HG02623 (cell line): Measurements from ENCODE around the gene AGAP3.

Source experiments
- ATAC-seq: cut with Tn5 transposase; IDR thresholded peaks from one replicate; pipeline ENCODE4 v1.9.1; 2021; ENCODE audit warnings: moderate library complexity; ENCODE audit not compliant: unreplicated experiment

The AGAP3 gene

DNA sequence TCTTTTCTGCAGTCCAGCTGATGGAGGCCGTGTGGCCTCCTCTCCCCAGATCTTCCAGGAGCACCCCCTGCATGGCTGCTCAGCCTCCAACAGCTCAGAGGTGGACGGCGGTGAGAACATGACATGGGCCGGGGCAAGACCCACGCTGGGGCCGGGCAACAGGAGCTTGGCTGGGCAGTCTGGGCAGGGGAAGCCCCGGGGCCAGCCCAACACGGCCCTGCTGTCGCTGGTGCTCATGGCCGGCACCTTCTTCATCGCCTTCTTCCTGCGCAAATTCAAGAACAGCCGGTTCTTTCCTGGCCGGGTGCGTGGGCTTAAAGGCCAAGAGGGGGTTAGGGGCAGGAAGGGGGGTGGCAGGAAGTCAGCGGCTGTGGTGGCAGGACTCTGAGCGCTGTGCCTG is 12.3 kb upstream of the AGAP3 start:
- ATAC-seq, result no peak

DNA sequence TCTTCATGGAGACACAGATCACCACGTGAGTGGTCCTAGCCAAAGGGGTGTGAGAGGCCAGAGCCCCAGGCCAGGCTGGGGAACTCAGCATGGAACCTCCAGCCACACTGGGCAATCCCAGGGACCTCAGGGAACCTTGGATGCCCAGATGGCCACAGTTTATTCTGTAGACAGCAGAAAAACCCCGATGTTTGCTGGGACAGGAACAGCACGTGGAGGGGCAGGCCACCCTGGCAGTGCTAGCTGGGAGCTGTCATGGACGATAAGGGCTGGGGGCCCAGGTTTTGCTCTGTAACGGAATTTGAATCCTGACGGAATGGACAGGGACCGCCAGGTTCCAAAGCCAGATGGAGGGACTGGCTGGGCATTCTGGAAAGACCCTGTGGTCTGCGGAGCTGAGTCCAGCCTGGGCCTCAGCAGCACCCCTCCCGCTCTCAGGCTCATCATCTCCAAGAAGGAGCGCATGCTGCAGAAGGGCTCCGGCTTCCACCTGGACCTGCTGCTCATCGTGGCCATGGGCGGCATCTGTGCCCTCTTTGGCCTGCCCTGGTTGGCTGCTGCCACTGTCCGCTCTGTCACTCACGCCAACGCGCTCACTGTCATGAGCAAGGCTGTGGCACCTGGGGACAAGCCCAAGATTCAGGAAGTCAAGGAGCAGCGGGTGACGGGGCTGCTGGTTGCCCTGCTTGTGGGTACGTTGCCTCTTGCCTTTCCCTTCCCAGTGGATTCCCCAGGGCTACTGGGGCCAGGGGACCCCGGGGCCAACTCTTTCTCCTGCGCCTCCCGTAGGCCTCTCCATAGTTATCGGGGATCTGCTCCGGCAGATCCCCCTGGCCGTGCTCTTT is 11.2 kb upstream of the AGAP3 start:
- no peak for ATAC-seq

DNA sequence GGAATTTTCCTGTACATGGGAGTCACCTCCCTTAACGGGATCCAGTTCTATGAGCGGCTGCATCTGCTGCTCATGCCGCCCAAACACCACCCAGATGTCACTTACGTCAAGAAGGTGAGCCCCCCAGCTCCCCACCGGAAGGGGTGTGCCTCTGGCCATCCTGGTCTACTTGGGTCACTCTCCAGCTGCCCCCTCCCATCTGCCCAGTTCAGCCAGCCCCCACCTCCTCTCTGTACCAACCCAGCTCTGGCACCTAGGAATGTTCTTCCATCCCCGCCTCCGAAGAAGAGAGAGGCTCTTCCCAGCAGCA is 10.7 kb upstream of the AGAP3 start:
- ATAC-seq, result no peak

DNA sequence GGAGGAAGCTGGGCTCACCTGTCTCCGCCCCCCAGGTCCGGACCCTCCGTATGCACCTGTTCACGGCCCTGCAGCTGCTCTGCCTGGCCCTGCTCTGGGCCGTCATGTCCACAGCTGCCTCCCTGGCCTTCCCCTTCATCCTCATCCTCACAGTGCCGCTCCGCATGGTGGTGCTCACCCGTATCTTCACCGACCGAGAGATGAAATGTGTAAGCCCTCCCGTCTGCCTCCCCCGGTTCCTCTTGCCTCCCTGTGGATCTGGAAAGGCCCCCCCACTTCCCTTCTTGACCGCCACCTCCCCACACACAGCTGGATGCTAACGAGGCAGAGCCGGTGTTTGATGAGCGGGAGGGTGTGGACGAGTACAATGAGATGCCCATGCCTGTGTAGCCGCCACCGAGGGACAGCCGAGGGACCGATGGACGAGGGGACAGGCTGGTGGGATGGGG is 10.3 kb upstream of the AGAP3 start:
- ATAC-seq, result no peak

DNA sequence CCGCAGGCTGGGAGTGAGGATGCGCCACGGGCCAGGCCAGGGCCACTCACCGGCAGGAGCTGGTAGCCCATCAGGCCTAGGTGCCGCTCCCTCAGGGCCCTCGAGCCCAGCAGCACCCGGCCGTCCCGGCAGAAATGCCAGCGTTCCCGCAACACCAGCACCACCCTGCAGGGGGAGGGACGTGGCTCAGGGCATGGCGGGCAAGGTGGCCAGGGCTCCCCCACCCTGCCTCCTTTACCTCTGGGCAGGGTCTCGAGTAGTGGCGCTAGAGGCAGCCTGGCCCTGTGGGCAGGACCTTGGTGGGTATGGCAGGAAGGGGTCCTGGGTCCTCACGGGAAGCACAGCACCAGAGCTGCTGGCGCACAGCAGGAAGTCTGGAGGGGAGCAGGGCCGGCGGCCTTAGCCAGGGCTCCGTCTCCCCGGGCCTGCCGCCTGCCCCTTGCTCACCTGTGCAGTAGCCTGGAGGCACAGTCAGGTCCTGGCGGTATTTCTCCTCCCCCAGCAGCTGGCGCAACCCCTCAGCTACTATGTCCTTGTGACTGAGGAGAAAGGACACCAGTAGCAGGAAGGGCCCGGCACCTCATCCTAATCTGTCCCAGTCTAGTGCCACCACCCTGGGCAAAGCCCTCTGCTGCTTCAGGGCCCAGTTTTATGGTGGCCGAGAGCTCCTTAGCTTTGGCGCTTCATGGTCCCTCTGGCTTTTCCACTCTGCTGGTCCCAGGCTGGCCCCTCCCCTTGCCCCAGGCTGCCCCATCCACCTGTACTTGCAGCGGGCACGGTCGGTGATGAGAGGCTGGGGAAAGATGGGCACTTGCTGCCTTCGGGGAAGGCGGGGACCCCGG is 9.2 kb upstream of the AGAP3 start:
- ATAC-seq, result no peak

DNA sequence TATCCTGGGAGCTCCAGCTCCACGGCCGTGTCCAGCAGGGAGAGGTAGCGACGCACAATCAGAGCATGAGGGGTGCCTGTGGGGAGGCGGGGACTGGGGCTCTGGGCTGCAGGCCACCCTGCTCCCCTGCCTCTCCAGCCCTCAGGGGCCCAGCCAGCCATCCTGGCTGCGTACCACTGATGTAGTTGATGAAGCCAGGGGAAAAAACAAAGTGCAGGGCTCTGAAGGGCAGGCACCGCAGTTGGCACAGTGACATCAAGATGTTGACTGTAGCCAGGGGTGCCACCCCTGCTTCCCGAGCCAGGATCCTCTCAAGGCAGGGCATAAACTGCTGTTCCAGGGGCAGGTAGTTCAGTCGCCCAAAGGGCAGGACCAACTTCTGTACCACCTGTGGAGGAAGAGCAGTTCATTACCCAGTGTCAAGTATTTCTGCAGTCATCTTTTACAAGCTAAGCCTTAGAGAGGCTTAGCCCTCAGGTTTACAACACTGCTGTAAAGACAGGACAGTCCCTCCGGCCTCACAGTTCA is 8.5 kb upstream of the AGAP3 start:
- ATAC-seq, result no peak

DNA sequence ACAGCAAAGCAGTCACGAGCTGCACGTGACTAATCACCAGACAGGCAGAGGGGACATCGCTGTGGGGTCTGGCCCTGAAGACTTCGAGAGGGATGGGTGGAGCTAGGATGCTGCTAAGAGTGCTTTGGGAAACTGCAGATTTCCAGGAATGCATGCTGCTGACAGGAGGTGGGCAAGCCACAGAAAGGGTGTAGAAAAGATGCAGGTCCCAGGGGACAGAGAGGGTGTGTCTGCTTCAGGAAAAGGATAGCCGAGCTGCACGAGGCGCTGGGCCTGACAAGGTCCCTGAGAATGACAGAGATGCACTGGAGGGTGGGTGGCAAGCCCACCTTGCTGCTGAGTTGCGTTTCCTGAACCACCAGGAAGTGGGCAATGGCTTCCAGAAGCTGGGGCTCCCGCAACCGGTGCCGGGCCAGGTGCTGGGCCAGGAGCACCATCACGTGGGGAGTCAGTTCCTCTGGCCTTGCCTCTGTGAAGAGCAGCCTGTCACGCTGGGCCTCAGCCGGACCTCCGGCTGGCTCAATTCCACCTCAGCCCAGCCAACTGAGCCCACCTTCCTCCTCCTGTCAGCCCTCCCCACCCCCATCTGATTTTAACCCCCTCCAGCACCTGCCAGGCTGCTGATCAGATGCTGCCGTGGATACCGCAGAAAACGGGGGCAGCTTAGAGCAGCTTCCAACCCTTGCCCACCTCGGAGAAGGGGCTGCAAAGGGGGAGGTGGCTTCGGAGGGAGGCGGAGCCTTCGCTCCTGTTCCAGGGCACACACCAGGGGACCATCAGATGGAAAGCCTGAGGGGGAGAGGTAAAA is 7.8 kb upstream of the AGAP3 start:
- no peak for ATAC-seq

DNA sequence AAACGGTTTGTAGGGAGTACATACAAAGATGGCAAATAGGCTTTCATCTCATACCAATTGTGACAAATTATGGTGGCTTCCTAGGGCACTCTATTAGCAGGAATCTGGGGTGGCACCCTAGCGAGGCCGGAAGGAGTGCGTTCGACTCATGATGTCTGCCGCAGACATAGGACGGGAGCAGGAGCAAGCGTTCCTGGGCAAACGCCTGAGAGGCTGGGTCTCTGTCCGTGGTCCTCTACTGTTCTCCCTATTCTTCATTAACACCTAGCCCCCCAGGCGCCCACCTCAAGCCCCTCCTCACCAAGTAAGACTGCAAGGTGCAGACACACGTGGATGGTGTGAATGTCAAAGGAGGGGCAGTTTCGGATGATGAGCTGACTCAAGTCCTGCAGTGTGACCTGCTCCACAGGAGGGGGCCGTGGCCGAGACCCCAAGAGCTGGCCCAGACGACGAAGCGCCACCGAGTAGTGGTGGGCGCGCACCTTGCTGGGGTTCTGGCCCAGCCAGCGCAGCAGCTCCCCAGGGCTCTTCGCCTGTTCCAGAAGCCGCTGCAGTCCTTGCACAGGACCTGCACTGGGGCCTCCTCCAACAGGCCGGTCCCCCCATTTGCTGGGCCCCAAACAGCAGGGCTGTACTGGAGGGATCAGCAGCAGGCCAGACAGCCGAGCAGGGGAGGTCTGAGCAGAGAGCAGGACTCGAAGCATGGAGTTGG is 6.9 kb upstream of the AGAP3 start:
- ATAC-seq, result no peak

DNA sequence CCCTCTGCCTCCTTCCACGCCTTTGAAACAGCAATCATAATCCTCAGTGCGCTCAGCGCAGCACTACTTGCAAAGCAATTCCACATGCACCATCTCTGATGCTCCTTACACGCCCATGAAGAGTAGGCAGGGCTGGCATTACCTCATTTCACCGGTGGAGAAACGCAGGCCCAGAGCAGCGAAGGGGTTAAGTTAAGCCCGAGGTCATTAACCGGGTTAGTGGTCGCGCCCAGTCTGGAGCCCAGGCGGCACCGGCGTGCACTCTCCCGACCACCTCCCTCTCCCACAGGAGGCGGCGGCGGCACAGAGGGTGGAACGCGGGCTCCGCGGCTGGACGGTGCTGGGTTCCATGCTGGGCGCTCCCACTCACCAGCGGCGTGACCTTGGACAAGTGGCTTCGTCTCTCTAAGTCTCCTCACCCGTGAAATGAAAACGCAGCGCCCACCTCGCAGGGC is 6.2 kb upstream of the AGAP3 start:
- ATAC-seq, result peak; percentile 1

DNA sequence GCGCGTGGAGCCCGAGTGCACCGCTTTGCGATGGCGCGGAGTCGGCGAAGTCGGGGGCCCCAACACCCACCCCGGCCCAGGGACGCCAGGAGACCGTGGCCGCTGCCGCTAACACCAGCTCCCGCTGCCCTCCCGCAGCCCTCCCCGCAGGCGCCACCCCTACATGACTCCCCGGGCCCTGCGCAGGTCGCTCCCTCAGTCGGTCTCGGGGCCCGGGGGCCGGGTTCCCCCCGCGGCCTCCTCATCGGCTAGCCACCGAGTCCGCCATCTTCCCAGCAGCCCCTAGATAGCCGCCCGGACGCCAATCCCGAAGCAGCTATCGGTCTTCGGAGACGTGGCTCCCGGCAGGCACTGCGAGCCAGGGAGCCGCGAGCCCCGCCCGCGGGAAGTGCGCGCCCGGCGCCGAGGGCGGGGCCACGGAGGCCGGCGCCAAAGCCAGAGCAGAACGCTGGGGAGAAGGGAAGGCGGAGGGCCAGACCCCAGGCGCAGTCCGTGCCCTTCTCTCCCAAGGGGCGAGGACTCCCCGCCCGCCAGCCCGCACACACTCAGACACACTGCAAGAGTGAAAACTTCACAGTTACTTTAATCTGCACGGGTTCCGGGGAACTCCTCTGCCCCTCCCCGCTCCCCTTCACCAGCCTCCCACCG is 5.6 kb upstream of the AGAP3 start, which contains the start of gene FASTK:
Gene FASTK (minus strand): TSS at position 288 of the 648 bp plus-strand sequence. CDS start 43 bp downstream, at position 245.
- peak; percentile 70 for ATAC-seq

DNA sequence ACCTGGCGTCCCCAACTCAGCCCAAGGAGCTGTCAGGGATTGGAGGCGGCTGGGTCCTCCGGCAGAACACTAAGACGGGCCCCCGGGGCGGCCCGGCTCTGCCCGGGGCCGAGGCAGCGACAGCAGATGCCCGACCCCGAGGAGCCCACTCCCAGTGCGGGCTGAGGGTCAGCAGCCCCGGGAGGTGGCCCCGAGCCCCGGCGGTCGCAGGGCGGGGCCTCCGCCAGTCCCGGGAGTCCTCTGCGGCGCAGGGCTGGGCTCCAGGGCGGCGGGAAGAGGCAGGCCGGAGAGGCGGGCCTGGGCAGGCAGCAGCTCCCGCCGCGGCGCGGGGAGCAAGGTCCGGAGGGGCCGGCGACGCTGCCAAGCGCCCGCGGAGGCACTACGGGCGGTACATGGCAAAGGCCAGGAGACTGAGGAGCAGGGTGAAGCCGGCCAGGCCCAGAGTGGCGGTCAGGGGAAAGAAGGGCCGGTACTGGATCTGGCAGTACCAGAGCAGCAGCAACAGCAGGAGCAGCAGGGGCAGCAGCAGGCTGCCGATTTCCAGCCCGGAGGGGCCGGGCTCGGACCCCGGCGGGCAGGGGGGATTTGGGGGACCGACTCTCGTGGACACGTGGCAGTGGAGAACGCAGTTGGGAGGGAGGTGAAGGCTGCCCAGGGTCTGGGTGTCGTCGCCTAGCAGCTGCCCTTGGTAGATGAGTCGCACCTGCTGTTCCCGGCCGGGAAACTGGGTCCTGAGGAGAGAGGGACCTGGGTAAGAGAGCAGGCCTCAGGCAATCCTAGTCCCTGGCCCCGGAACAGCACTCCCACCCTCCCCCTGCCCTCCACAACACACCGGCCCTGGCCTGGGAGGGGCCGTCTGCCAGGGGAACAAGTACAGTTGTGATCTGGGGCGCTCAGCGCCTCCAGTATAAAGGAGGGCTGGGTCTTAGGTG is 4.8 kb upstream of the AGAP3 start:
- ATAC-seq, result no peak

DNA sequence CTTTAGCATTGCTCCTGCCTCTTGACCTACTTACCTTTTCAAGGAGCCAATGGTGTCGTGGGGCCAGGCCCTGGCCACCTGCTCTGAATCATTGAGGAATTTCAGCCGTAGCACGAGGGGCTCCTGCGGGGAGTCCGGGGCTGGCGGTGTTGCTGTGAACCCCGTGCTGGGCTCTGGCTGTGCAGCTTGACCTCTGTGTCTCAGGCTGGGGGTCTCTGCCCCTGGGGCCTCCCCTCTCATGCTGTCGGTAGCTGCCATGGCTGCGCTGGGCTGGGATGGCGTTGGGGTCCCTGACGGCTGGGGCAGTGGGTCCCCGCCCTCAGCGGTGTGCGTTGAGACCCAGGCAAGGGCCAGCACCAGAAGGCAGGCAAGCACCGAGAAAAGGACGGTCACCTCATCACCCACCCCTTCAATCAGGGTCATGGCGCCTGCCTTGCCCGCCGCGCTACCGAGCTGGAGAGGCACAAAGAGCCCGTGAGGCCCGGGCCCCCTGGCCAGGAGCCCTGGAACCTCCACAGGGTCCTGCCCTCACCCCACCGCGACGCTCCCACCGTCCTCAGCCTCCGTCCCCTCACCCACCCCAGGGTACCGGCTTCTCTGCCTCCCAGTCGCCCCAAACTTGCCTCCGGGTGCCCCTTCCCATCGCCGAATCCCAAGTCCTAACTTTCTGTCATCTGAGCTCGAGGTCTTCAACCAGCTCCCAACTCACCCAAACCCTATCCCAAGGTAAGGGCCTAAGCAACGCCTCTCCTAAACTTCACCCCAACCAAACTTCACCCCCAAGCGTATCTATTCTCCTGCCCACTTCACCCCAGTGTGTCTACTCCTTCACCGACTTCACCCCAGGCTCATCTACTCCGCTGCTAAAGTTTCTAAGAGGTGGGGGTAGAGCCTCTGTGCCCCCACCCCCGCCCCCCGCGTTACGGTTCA is 3.9 kb upstream of the AGAP3 start:
- no peak for ATAC-seq

DNA sequence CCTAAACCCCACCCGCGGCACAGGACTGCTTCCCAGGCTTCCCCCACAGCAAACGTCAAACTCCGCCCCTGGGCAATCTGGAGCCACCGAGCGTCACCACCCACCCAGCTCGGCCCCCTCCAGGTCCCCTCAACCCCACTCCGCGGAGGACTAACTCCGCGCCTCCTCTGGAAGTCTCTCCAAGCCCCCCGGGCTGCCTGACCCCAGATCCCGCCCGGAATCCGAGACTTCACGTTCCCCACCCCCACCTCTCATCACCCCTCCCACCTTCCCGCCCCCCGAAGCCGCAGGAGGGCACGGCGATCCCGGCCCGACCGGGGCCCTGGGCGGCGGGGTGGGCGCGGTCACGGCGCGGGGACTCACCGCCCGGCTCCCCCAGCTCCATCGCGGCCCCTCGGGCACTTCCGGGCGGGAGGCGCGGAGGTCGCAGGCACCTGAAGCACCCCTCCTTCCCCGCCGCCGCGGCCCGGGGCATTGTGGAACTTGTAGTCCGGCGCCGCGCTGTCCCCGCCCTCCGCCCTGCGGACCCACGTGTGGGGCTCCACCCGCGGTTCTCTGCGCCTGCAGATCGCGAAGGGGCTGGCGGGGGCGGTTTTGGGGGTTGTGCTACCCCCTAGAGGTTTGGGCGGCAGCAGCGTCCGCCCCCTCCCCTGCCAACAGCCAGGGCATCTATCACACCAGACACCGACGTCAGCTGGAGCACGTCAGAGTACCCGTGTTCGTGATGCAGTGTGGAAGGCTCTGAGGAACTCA is 3.0 kb upstream of the AGAP3 start, which contains the start of gene TMUB1:
Gene TMUB1 (minus strand): TSS at position 423 of the 753 bp plus-strand sequence. CDS start 930 bp downstream, outside the sequence.
- peak; percentile 43 for ATAC-seq

DNA sequence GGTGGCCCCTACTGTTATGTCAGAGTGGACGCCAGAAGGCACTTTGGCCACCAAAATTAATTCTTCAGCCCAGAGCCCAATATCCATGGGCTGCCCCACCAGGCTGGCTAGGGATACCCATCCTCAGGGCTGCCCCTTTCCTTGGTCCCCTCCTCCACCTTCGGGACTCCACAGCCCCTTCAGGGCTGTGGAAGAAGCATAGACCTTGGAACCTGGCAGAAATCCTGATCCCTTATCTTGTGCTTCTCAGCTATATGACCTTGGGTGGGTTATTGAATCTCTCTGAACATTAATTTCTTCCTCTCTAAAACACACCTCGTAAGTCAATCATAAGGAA is 2.5 kb upstream of the AGAP3 start:
- ATAC-seq, result no peak

DNA sequence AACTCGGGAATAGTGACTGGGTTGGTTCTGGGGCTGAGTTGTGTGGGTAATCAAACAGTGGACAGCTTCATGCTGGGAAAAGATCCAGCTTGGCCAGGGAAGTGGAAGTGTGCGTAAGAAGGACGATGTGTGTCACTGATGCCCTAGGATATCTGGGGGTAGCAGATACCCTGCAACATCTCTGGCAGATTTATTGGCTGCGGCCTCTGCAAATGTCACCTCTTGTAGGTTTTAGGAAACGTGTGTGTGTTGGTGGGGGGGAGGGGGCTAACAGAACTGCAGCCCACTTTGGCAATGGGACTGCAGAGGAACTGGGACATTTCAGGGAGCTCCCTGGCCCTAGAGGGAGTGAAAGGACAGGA is 965 bp upstream of the AGAP3 start:
- no peak for ATAC-seq

DNA sequence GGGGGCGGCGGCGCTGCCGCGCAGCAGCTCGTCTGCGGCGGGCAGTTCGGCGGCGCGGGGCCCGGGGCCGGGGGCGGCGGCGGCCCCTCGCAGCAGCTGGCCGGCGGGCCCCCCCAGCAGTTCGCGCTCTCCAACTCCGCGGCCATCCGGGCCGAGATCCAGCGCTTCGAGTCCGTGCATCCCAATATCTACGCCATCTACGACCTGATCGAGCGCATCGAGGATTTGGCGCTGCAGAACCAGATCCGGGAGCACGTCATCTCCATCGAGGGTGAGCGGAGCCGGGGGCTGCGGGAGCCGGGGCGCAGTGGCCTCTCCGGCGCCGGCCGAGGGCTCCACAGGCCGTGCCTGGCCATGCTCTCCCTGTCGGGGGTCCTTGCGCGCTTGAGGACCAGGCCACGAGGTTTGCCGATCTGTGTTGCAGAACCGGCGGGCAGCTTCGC is 548 bp downstream of the AGAP3 start:
- no peak for ATAC-seq
